T47D (cell line): ENCODE measurements around the gene OXLD1.
"Not testable (repeated sequence)": the region's sequence is repeated elsewhere in the genome, so short reads cannot be mapped to it uniquely, and the experiment has no call there.

ENCODE experiments used
- DNase-seq, 2 experiments: peaks; one replicate each; pipeline versions ENCODE4 v3.0.0 to v3.0.0-alpha.2; 2011 to 2012; ENCODE audit warnings: low read depth in 1 of 2, low spot score in 1 of 2
- JUND ChIP-seq: IDR thresholded peaks from 2 replicates; pipeline ENCODE4 v1.6.1; 2012; ENCODE audit warnings: low read depth
- in situ Hi-C: cut with HindIII; loops from 2 replicates; pipeline ENCODE4 v1.10.0; 2016; ENCODE audit warnings: low sequenced_read_pairs, low pct_unique_long_range_greater_than_20kb

OXLD1 gene

GRCh38 chr17:81684442-81684911, 18.1 kb upstream of the OXLD1 start:
- in situ Hi-C loops = no loop called here
- no peak for TF ChIP-seq JUND
- DNase-seq = no peak

DNA sequence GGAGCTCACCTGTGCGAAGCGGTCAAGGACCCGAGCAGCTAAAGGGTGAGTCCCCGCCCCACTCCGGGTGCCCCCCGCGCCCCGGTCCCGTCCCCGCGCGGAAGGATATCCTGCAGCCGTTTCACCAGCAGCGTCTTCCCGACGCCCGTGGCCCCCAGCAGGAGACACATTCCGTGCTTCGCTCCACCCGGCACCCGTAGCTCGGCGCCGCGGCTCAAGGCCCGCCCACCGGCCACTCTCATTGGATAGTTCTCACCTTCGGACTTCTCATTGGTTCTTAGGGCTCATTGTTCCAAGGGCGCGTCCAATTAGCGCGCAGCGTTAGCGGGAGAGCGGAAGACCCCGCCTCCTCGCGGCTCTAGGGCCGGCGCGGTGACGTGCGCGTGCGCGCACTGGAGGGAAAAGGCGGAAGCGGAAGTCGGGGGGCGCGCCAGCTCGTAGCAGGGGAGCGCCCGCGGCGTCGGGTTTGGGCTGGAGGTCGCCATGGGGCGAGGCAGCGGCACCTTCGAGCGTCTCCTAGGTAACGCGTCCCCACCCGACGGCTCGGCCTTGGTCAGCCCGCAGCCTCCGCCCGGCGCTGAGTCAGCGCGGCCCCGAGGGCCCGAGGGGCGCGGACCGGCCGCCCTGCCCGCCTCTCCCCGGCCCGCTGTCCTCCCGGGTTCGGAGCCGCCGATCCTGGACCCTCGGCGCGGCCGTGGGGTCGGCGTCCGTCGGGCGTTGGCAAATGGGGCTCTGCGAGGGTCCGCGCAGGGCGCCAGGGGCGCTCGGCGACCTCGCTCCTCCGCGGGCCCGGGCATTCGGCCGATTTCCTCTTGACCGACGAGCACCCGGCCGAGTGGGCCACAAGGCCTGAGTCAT, 17.4 kb upstream of the OXLD1 start, which contains the start of the genes ARL16 and HGS:
ARL16 (minus strand) TSS at position 214 of the 858 bp plus-strand sequence; CDS start at position 170, 44 bp downstream.
HGS (plus strand) TSS at position 428 of the 858 bp plus-strand sequence; CDS start at position 484, 56 bp downstream.
- TF ChIP-seq JUND = no peak
- in situ Hi-C loops = no loop called here
- DNase-seq = peak; percentile 100

DNA sequence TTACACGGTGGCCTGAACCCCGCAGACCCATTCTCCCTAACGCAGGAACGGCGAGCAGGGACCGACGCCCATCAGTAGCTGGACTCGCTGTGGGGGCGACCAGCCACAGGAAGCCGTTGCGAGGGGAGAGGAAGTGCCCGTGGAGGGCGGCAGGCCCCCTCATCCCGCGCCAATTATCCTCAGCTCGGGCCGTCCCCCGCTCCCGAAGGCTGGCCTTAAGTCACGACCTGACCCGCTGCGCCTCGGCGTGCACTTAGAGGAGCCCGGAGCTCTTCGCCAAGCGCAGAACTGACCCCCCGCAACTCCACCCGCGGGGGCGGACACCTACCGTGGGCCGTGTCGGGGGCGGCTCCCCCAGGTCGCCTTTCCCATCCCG, 16.8 kb upstream of the OXLD1 start:
- no peak for TF ChIP-seq JUND
- in situ Hi-C loops = no loop called here
- DNase-seq = no peak

GRCh38 chr17:81682565-81683207, 16.3 kb upstream of the OXLD1 start:
- no peak for TF ChIP-seq JUND
- in situ Hi-C loops = no loop called here
- no peak for DNase-seq

DNA sequence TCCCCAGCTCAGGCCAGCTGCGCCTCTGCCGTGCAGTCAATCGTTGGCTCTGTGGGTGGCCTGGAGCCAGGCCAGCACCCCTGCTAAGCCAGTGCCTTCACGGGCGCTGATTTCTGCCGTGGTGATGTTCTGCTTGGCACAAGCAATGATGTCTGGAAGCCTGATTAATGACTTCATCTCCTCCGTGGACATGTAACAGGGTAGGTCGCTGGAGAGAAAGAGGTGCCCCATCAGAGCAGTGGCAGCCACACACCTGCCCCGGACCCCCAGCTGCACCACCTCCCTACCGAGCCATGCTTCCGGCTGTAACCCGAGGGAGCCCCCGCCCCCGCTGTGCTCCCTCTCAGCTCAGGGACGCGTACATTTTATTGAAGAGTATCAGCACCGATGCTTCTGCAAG, 15.3 kb upstream of the OXLD1 start:
- no peak for TF ChIP-seq JUND
- no peak for DNase-seq
- in situ Hi-C loops = no loop called here

DNA sequence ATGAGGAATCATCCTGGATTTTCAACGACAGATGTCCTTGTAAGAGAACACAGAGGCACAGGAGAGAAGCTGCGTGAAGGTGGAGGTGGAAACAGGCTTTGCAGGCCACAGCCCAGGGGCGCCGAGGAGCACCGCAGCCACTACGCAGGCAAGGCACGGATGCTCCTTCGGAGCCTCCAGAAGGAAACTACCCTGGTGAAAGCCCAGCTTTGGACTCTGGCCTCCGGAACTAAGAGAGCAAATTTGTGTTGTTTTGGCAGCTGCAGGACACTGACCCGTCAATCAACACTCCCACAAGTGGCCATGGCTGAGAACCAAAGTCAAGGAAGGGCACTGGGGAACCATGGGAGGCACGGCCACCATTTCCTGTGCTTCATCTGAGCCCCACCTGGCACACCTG, 13.7 kb upstream of the OXLD1 start:
- DNase-seq = no peak
- TF ChIP-seq JUND = no peak
- in situ Hi-C loops = no loop called here

DNA sequence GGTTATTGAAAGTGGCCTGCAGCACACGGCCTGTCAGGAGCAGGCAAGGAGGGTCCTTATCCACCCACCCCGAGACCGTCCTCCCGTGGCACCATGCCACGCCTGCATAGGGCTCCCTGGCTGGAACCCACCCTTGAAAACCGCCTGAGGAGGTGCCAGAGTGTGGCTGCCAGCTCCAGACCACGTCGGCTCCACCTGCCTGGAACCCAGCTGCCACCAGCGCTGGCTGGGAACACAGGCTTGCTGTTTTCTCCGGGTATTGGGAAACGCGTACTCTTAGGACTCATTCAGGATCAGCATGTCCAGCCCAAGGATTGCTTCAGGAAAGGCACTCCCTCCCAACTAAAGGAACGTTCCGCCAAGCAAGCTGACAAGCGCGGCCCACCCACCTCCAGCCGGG, 10.5 kb upstream of the OXLD1 start:
- DNase-seq = no peak
- in situ Hi-C loops = no loop called here
- no peak for TF ChIP-seq JUND

GRCh38 chr17:81675515-81676221, 9.3 kb upstream of the OXLD1 start:
- in situ Hi-C loops = not testable (repeated sequence)
- peak in 1 of 2 experiments; percentile 57 for DNase-seq

DNA sequence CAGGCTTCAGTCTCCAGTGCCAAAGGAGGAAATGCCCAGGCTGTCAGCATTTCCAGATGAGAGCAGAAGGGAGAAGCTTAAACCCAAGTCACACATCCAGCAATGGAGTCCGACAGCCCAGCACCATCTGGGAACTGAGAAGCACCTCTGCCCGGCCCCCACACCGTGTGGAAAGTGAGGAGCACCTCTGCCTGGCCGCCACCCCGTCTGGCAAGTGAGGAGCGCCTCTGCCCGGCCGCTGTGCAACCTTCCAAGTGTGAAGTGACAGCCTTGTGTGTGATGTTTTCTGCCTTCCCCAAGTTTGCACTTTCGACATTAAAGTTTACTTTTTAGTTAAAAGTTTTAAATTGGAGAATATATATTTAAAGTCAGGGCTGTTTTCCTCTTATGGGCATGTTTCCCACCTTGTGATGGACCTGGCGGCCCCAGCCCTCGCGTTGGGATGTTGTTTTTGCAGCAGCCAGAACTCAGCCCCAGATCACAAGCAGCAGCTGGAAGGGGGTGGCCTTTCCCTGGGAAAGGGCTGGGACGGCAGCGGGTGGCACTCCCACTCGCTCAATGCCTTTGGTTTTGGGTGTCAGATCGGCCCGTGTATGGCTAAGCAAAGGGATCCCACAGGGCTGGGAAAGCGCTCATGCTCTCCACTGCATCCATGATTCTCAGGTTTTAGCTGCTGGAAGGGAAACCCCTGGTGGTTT, 7.3 kb upstream of the OXLD1 start:
- in situ Hi-C loops = no loop called here
- no peak for TF ChIP-seq JUND
- no peak for DNase-seq

DNA sequence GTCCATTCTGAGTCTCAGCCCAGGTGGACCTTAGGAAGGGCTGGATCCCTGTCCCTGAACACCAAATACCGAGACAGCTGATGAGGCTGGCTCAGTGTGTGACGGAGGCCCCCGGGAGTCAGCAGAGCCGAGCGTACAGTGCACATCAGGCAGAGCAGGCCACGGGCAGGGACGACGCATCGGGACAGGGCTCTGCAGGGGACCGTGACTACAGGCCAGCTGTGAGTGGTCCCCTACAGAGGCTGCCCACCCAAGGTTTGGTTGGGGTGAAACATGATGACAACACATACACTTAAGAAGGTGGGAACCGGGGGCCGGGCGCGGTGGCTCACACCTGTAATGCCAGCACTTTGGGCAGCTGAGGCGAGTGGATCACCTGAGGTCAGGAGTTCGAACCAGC, 6.5 kb upstream of the OXLD1 start:
- DNase-seq = no peak
- in situ Hi-C loops = no loop called here
- TF ChIP-seq JUND = no peak

DNA sequence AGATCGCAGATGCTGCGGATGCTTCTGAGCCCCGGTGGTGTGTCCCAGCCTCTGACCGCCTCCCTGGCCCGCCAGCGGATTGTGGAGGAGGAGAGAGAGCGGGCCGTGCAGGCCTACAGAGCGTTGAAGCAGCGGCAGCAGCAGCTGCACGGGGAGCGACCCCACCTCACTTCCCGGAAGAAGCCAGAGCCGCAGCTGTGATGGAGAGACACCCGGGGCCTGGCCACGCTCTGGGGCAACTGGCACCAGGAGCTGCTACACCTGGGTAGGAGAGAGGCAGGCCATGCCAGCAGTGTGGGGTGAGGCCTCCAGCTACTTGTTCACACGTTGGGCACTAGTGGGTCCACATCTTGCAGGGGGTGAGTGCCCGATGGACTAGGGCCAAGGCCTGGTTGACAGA, 6.1 kb upstream of the OXLD1 start:
- no peak for TF ChIP-seq JUND
- no peak for DNase-seq
- in situ Hi-C loops = no loop called here

- DNase-seq = no peak
- no peak for TF ChIP-seq JUND
- in situ Hi-C loops = no loop called here
Measured at GRCh38 chr17:81667754-81668153, 1.3 kb upstream of the OXLD1 start.
